ENCODE measurements around the gene PPP3R2. TPM values are rescaled to one million over a fixed set of nuclear protein-coding genes. Genes with fewer than 3 reads are reported as not detected.

The PPP3R2 gene
- total RNA-seq, 1 donor from 2014 or later, result not detected

- Histone ChIP-seq H3K9me3 (no peaks in the 10 kb centered on the region), H3K4me3 (no peak overlapping the region), H3K36me3 (no peaks in the 10 kb centered on the region), H3K27me3 (no peaks in the 10 kb centered on the region), H3K27ac (no peak overlapping the region), H3K4me1 (no peaks in the 10 kb centered on the region)
- TF ChIP-seq CTCF (IDR thresholded peaks at IDR 0.05), result no peak
- no peak for DNase-seq (ENCODE audit: low spot score in 2 of 2)
- intact Hi-C loops (cut with DNase I), result no loop called here
These were observed 31.1 kb upstream of the PPP3R2 start for GRCh38 chr9:101625876-101626275.

DNA sequence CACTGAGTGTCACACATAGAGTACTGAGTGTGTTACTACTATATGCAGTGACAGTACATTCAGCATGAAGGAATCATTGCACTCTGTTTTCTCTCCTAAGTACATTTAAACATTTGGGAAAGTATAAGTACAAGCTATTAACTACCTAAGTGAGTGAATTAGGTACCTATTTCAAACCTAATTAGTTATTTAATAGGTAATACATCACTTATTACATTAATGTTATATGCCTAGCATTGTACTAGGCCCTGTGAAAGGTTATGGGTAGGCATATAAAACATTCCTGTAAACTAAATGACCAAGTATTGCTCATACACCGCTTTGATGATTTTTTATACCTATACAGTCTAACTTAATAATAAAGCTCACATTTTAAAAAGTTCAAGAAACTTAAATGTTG, 25.7 kb upstream of the PPP3R2 start:
- H3K4me1 ChIP-seq, result no peaks in the 10 kb centered on the region
- intact Hi-C loops (cut with DNase I), result no loop called here
- H3K27ac ChIP-seq, result no peak overlapping the region
- no peaks in the 10 kb centered on the region for H3K9me3 ChIP-seq
- no peak for DNase-seq (ENCODE audit: low spot score in 2 of 2)
- H3K27me3 ChIP-seq, result no peaks in the 10 kb centered on the region
- no peak for TF ChIP-seq CTCF (IDR thresholded peaks at IDR 0.05)
- no peak overlapping the region for H3K4me3 ChIP-seq
- H3K36me3 ChIP-seq, result no peaks in the 10 kb centered on the region

DNA sequence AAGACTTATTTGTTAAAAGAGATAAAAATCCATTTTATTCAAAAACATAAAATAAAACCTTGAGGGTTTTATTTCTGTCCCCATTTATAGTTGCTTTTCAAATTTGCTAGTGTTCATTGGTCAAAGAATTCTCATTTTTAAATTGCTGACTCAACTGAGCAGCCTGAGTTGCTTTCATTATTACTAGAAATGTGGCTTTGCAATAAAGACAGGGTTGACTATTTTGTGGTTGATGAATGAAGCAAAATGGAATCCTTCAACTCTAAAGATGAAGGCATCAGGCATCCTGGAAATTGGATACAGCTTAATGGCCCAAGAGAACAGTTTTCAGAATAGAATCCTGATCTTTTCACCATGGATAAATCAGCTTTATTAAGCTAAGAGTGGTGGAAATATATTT, 23.9 kb upstream of the PPP3R2 start:
- intact Hi-C loops (cut with DNase I), result no loop called here
- Histone ChIP-seq H3K4me1 (no peaks in the 10 kb centered on the region), H3K9me3 (no peaks in the 10 kb centered on the region), H3K27me3 (no peaks in the 10 kb centered on the region), H3K36me3 (no peaks in the 10 kb centered on the region), H3K4me3 (no peak overlapping the region), H3K27ac (no peak overlapping the region)
- DNase-seq (ENCODE audit: low spot score in 2 of 2), result no peak
- TF ChIP-seq CTCF (IDR thresholded peaks at IDR 0.05), result no peak

- DNase-seq (ENCODE audit: low spot score in 2 of 2), result no peak
- Histone ChIP-seq H3K27ac (no peak overlapping the region), H3K9me3 (no peaks in the 10 kb centered on the region), H3K4me1 (no peaks in the 10 kb centered on the region), H3K4me3 (no peak overlapping the region), H3K27me3 (no peaks in the 10 kb centered on the region), H3K36me3 (no peaks in the 10 kb centered on the region)
- intact Hi-C loops (cut with DNase I), result no loop called here
- no peak for TF ChIP-seq CTCF (IDR thresholded peaks at IDR 0.05)
These were observed 10.8 kb upstream of the PPP3R2 start for GRCh38 chr9:101605547-101605946.

GRCh38 chr9:101604296-101604695, 9.5 kb upstream of the PPP3R2 start:
- intact Hi-C loops (cut with DNase I), result no loop called here
- no peak overlapping the region for H3K4me3 ChIP-seq
- no peaks in the 10 kb centered on the region for H3K4me1 ChIP-seq
- no peaks in the 10 kb centered on the region for H3K36me3 ChIP-seq
- DNase-seq (ENCODE audit: low spot score in 2 of 2), result no peak
- no peak for TF ChIP-seq CTCF (IDR thresholded peaks at IDR 0.05)
- H3K27me3 ChIP-seq, result no peaks in the 10 kb centered on the region
- H3K27ac ChIP-seq, result no peak overlapping the region
- H3K9me3 ChIP-seq, result no peaks in the 10 kb centered on the region
